Raji (cell line): ENCODE data around the gene CNP.

Experiments used
- POLR2A ChIP-seq: IDR thresholded peaks from 2 replicates; pipeline ENCODE4 v1.6.1; 2011; ENCODE audit warnings: low read depth, low read length, control low read depth; ENCODE audit not compliant: insufficient read depth

Gene CNP

GRCh38 chr17:41975099-41976083, 8.8 kb downstream of the CNP start:
- no peak for TF ChIP-seq POLR2A

- no peak for TF ChIP-seq POLR2A
These were observed 9.7 kb downstream of the CNP start for GRCh38 chr17:41976142-41976768.

- TF ChIP-seq POLR2A: no peak
These were observed 11.4 kb downstream of the CNP start for GRCh38 chr17:41977991-41978390.

GRCh38 chr17:41982026-41982760, 15.6 kb downstream of the CNP start:
- no peak for TF ChIP-seq POLR2A

- TF ChIP-seq POLR2A: no peak
These were observed 17.9 kb downstream of the CNP start for GRCh38 chr17:41984454-41984853.

GRCh38 chr17:41985919-41986318, 19.3 kb downstream of the CNP start:
- no peak for TF ChIP-seq POLR2A

- no peak for TF ChIP-seq POLR2A
These were observed 20.0 kb downstream of the CNP start for GRCh38 chr17:41986634-41987033.

GRCh38 chr17:41987642-41988041, 21.0 kb downstream of the CNP start:
- TF ChIP-seq POLR2A: no peak

- no peak for TF ChIP-seq POLR2A
These were observed 21.8 kb downstream of the CNP start for GRCh38 chr17:41988418-41988817.

- no peak for TF ChIP-seq POLR2A
These were observed 23.3 kb downstream of the CNP start for GRCh38 chr17:41989702-41990419.

- no peak for TF ChIP-seq POLR2A
These were observed 26.0 kb downstream of the CNP start for GRCh38 chr17:41992576-41992975.

GRCh38 chr17:41996855-41997164, 30.2 kb downstream of the CNP start:
- TF ChIP-seq POLR2A: no peak

- no peak for TF ChIP-seq POLR2A
These were observed 31.9 kb downstream of the CNP start for GRCh38 chr17:41998497-41998896.

GRCh38 chr17:42000413-42001133, 34.0 kb downstream of the CNP start:
- no peak for TF ChIP-seq POLR2A
